Subcutaneous abdominal adipose tissue (tissue), 5 donors: ENCODE results near the gene ABLIM1.
A peak's percentile ranks its signal among the peaks of the same experiment; 100 is the strongest.

Source experiments
- H3K27ac ChIP-seq: one replicate; pipeline ENCODE4 v1.7.0; 2013; ENCODE audit warnings: low read depth, mild to moderate bottlenecking, inconsistent platforms, low read length, moderate library complexity
- H3K27me3 ChIP-seq, 5 donors: one replicate each; pipeline ENCODE4 v1.7.0; 2013; ENCODE audit warnings: low read length in 5 of 5, inconsistent platforms in 1 of 5; ENCODE audit not compliant: control insufficient read depth in 5 of 5, insufficient read depth in 4 of 5
- H3K36me3 ChIP-seq, 5 donors: one replicate each; pipeline ENCODE4 v1.7.0; 2013; ENCODE audit warnings: low read length in 5 of 5; ENCODE audit not compliant: control insufficient read depth in 5 of 5, insufficient read depth in 5 of 5
- H3K4me1 ChIP-seq, 5 donors: one replicate each; pipeline ENCODE4 v1.7.0; 2013; ENCODE audit warnings: low read length in 5 of 5, mild to moderate bottlenecking in 3 of 5, moderate library complexity in 1 of 5; ENCODE audit not compliant: control insufficient read depth in 5 of 5, insufficient read depth in 5 of 5
- H3K4me3 ChIP-seq, 5 donors: one replicate each; pipeline ENCODE4 v1.7.0; 2013; ENCODE audit warnings: low read length in 5 of 5, low read depth in 1 of 5
- H3K9ac ChIP-seq, 5 donors: one replicate each; pipeline ENCODE4 v1.7.0; 2013; ENCODE audit warnings: low read length in 5 of 5, mild to moderate bottlenecking in 4 of 5, moderate library complexity in 3 of 5
- H3K9me3 ChIP-seq, 5 donors: one replicate each; pipeline ENCODE4 v1.7.0; 2013; ENCODE audit warnings: low read length in 5 of 5; ENCODE audit not compliant: control insufficient read depth in 5 of 5
- donor health status: healthy.
- donor health status: healthy.
- donor health status: healthy.
- donor health status: healthy.
- donor health status: healthy.

Gene ABLIM1

GRCh38 chr10:114479307-114479706 lies 178.8 kb downstream of the ABLIM1 start:
- no peak overlapping the region for H3K9ac ChIP-seq
- H3K27me3 ChIP-seq = no peaks in the 10 kb centered on the region
- H3K27ac ChIP-seq = peak overlapping the region; percentile 25
- no peaks in the 10 kb centered on the region for H3K9me3 ChIP-seq
- no peak overlapping the region for H3K4me3 ChIP-seq
- peaks cover 0 to 27% (median 20%) of the 10 kb centered on the region in 5 donors for H3K4me1 ChIP-seq
- peaks cover 0 to 2% (median 0%) of the 10 kb centered on the region in 5 donors for H3K36me3 ChIP-seq

- Histone ChIP-seq H3K9me3 (no peaks in the 10 kb centered on the region), H3K27ac (peak overlapping the region; percentile 25), H3K9ac (no peak overlapping the region), H3K4me3 (no peak overlapping the region), H3K27me3 (no peaks in the 10 kb centered on the region), H3K4me1 (peaks cover 0 to 23% (median 19%) of the 10 kb centered on the region in 5 donors), H3K36me3 (peaks cover 0 to 2% (median 0%) of the 10 kb centered on the region in 5 donors)
Observed at GRCh38 chr10:114478281-114478680, 179.8 kb downstream of the ABLIM1 start.

GRCh38 chr10:114477285-114477684 lies 180.8 kb downstream of the ABLIM1 start:
- Histone ChIP-seq H3K27me3 (no peaks in the 10 kb centered on the region), H3K27ac (no peak overlapping the region), H3K9ac (no peak overlapping the region), H3K4me3 (no peak overlapping the region), H3K4me1 (peaks cover 0 to 23% (median 15%) of the 10 kb centered on the region in 5 donors), H3K36me3 (peaks cover 0 to 6% (median 4%) of the 10 kb centered on the region in 5 donors), H3K9me3 (no peaks in the 10 kb centered on the region)

- H3K4me3 ChIP-seq = no peak overlapping the region
- H3K27ac ChIP-seq = no peak overlapping the region
- peaks cover 0 to 6% (median 4%) of the 10 kb centered on the region in 5 donors for H3K36me3 ChIP-seq
- H3K27me3 ChIP-seq = no peaks in the 10 kb centered on the region
- H3K9ac ChIP-seq = no peak overlapping the region
- no peaks in the 10 kb centered on the region for H3K9me3 ChIP-seq
- peaks cover 0 to 18% (median 14%) of the 10 kb centered on the region in 5 donors for H3K4me1 ChIP-seq
Observed at GRCh38 chr10:114474989-114475388, 183.1 kb downstream of the ABLIM1 start.

- no peak overlapping the region for H3K9ac ChIP-seq
- peaks cover 0 to 16% (median 4%) of the 10 kb centered on the region in 5 donors for H3K4me1 ChIP-seq
- no peaks in the 10 kb centered on the region for H3K9me3 ChIP-seq
- no peaks in the 10 kb centered on the region for H3K27me3 ChIP-seq
- H3K36me3 ChIP-seq = peaks cover 3 to 14% (median 9%) of the 10 kb centered on the region in 5 donors
- H3K27ac ChIP-seq = peak overlapping the region; percentile 40
- H3K4me3 ChIP-seq = no peak overlapping the region
Observed at GRCh38 chr10:114473776-114474175, 184.3 kb downstream of the ABLIM1 start.

GRCh38 chr10:114472877-114473253 lies 185.2 kb downstream of the ABLIM1 start:
- Histone ChIP-seq H3K27me3 (no peaks in the 10 kb centered on the region), H3K36me3 (peaks cover 3 to 19% (median 9%) of the 10 kb centered on the region in 5 donors), H3K4me3 (no peak overlapping the region), H3K4me1 (peaks cover 0 to 16% (median 4%) of the 10 kb centered on the region in 5 donors), H3K9ac (no peak overlapping the region), H3K27ac (peak overlapping the region; percentile 35), H3K9me3 (no peaks in the 10 kb centered on the region)

- peak overlapping the region; percentile 35 for H3K27ac ChIP-seq
- peak overlapping the region in 1 of 5 donors; percentile 6 for H3K9ac ChIP-seq
- H3K4me3 ChIP-seq = no peak overlapping the region
- no peaks in the 10 kb centered on the region for H3K27me3 ChIP-seq
- H3K36me3 ChIP-seq = peaks cover 3 to 22% (median 9%) of the 10 kb centered on the region in 5 donors
- H3K4me1 ChIP-seq = peaks cover 0 to 16% (median 4%) of the 10 kb centered on the region in 5 donors
- no peaks in the 10 kb centered on the region for H3K9me3 ChIP-seq
Observed at GRCh38 chr10:114471906-114472876, 185.9 kb downstream of the ABLIM1 start.

- H3K9ac ChIP-seq = no peak overlapping the region
- no peaks in the 10 kb centered on the region for H3K9me3 ChIP-seq
Observed at GRCh38 chr10:114470956-114471905, 186.8 kb downstream of the ABLIM1 start.

GRCh38 chr10:114470361-114470760 lies 187.7 kb downstream of the ABLIM1 start:
- Histone ChIP-seq H3K27me3 (no peaks in the 10 kb centered on the region), H3K4me1 (peaks cover 0 to 12% (median 0%) of the 10 kb centered on the region in 5 donors), H3K4me3 (no peak overlapping the region), H3K27ac (no peak overlapping the region), H3K36me3 (peaks cover 3 to 29% (median 12%) of the 10 kb centered on the region in 5 donors), H3K9ac (no peak overlapping the region), H3K9me3 (no peaks in the 10 kb centered on the region)

More at GRCh38 chr10:114470956-114471905, 186.8 kb downstream of the ABLIM1 start:
- Histone ChIP-seq H3K36me3 (peaks cover 3 to 22% (median 9%) of the 10 kb centered on the region in 5 donors), H3K4me1 (peaks cover 0 to 12% (median 0%) of the 10 kb centered on the region in 5 donors), H3K27ac (peak overlapping the region; percentile 35), H3K4me3 (no peak overlapping the region), H3K27me3 (no peaks in the 10 kb centered on the region)
